ENCODE measurements around the gene PRR23E. TPM values are rescaled to one million over a fixed set of nuclear protein-coding genes. Genes with fewer than 3 reads are reported as not detected.

Gene PRR23E
- total RNA-seq, 1 experiment from 2014 or later: not detected

DNA sequence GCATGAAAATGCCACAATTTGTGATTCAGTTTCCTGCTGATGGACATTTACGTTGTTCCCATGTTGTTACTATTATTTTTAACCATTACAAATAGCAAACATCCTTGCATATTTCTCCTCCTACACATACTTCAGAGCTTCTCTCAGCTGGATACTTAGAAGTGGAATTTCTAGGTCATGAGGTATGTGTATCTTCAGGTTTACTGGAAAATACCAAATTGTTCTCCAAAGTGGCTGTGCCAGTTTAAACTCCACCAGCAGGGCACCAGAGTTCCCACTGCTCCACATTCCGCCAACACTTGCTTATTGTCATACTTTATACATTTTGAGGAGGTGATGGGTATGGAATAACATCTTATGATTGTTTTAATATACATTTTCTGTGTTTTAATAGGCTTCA is 45.7 kb downstream of the PRR23E start:
- DNase-seq (ENCODE audit: low read depth): no peak
- in situ Hi-C loops (cut with HindIII; ENCODE audit: low pct_unique_long_range_greater_than_20kb, low sequenced_read_pairs): no loop called here

DNA sequence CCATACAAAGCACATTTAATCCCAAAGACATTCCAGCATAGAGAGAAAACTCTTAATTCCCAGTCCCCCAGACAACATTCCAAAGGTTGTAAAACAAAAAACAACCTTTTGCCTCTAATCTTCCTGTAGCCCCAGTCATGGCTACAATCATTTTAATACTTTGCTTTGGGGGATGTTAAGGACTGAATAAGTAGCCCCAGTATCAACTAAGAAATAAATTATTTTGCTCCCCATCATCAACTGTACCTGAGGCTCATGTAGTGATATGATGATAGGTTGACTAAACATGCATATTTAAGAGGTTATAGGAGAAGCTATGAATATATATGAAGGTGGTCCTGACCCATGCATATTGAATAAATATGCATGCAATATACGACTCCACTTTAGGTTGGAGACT is 54.4 kb downstream of the PRR23E start:
- DNase-seq (ENCODE audit: low read depth): no peak
- in situ Hi-C loops (cut with HindIII; ENCODE audit: low pct_unique_long_range_greater_than_20kb, low sequenced_read_pairs): no loop called here

Other genes with a start within 250 kb of the PRR23E start
- gene PLXNA1, start 210.0 kb upstream of the PRR23E start, total RNA-seq (2014; rRNA removed; shearing (Covaris generic); ENCODE audit: low replicate concordance): 8.7 and 12.1 TPM in 2 replicates
- gene PRR20G, start 94.9 kb downstream of the PRR23E start, total RNA-seq (2014; rRNA removed; shearing (Covaris generic); ENCODE audit: low replicate concordance): not detected in 2 replicates

Data from Caki2 (cell line).